Lower leg skin (tissue), 3 donors: ENCODE measurements around the gene CFAP92.

ENCODE experiments used
- POLR2A ChIP-seq, 2 donors: fragments of 450-650 bp; IDR thresholded peaks; one replicate each; pipeline ENCODE4 v1.6.1; 2016 to 2017; ENCODE audit warnings: antibody characterized with exemption in 2 of 2, mild to moderate bottlenecking in 1 of 2, moderate library complexity in 1 of 2
- TF ChIP-seq, protein P1 (sequence below), 3 donors: fragments of 450-650 bp; IDR thresholded peaks; one replicate each; pipeline ENCODE4 v1.5.1; 2016; ENCODE audit warnings: antibody characterized with exemption in 3 of 3, mild to moderate bottlenecking in 3 of 3, moderate library complexity in 2 of 3

DNA sequence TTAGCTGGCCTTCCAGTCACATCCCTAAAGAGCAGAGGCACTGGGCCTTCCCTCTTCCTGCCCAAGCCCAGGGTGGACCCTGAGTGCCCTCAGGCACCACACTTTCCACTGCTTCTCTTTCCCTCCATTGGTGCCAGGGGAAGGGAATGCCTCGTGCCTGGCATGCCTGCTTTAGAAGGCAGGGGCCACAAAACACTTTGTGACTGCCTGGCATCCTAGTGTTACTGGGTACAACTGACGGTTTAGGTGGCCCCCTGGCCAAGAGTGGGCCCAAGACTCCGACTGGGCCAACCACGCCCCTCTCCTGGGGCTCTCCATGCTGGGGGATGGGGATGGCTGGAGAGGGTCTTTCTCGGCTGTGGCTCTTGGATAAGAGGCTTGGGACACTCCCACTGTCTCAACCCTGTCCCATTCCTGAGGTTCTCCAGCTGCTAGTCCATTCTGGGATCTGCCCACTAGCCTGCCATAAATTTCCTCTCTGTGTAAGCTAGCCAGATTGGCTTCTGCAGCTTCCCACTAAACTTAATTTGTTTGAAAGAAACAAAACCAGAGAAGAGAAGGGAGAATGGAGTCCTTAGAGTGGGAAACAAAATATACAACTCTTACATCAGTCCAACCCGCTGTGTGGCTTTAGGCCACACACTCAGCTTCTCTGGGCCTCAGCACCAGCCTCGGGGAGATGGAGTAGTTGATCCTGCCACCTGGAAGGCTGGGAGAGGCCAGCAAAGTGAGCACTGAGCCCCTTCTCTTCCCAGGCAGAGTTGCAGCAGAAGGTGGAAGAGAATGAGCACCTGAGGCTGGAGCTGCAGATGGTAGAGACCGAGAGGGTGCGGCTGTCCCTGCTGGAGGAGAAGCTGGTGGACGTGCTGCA is 42.6 kb upstream of the CFAP92 start:
- TF ChIP-seq POLR2A (IDR thresholded peaks at IDR 0.05): no peak
- TF ChIP-seq, protein P1, sequence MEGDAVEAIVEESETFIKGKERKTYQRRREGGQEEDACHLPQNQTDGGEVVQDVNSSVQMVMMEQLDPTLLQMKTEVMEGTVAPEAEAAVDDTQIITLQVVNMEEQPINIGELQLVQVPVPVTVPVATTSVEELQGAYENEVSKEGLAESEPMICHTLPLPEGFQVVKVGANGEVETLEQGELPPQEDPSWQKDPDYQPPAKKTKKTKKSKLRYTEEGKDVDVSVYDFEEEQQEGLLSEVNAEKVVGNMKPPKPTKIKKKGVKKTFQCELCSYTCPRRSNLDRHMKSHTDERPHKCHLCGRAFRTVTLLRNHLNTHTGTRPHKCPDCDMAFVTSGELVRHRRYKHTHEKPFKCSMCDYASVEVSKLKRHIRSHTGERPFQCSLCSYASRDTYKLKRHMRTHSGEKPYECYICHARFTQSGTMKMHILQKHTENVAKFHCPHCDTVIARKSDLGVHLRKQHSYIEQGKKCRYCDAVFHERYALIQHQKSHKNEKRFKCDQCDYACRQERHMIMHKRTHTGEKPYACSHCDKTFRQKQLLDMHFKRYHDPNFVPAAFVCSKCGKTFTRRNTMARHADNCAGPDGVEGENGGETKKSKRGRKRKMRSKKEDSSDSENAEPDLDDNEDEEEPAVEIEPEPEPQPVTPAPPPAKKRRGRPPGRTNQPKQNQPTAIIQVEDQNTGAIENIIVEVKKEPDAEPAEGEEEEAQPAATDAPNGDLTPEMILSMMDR (IDR thresholded peaks at IDR 0.05): no peak
